ENCODE data around the gene HOXD9.

- no peak for TF ChIP-seq TEAD4 (IDR thresholded peaks at IDR 0.05; ENCODE audit: low read depth, low read length)
- no peak for TF ChIP-seq CTCF (IDR thresholded peaks at IDR 0.05; ENCODE audit: control extremely low read depth in 1 of 3, insufficient read depth in 1 of 3, low read depth in 1 of 3, low read length in 3 of 3)
- no peak for TF ChIP-seq SP1 (IDR thresholded peaks at IDR 0.05; ENCODE audit: low read depth, low read length)
- TF ChIP-seq HDAC2 (IDR thresholded peaks at IDR 0.05; ENCODE audit: borderline replicate concordance in 1 of 2, low read depth in 2 of 2, low read length in 2 of 2) = no peak
Observed at GRCh38 chr2:176145085-176145969, 22.8 kb downstream of the HOXD9 start.
